HL-60/S4 (cell line): ENCODE data around the gene LCN6.

Experiments
- in situ Hi-C: fragments of 300-500 bp; cut with MboI; formaldehyde crosslinking; loops from 2 replicates; pipeline ENCODE4 v1.14.3; 2022; ENCODE audit warnings: low sequenced_read_pairs

The LCN6 gene

DNA sequence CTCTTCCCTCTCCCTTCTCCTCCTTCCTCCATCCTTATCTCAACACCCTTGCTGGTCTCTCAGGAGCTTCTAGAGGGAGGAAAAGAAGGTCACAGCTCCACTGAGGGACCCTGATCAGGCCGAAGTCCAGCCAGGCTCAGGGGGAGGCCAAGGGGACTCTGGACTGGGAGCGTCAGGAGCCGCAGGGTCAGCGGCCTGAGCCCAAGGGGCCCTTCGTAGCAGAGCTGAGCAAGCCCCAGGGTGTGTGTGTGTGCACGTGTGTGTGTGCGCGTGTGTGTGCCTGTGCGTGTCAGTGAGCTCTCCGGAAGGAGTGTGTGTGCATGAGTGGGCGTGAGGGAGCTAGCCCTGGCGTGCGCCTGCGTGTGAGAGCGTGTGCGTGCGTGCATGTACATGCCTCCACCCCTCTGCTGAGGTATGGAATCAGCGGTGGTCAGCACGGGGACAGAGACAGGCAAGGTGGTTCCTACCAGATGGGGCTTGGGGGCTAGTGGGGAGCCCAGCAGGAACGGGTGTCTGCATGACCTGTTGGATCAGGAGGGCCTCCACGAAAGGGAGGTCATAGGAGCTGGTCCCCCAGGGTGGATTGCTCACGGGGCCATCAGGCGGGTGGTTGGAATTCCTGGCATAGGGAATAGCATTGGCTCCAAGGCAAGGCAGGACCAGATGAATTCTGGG, 51.0 kb downstream of the LCN6 start:
- in situ Hi-C loops = no loop called here

DNA sequence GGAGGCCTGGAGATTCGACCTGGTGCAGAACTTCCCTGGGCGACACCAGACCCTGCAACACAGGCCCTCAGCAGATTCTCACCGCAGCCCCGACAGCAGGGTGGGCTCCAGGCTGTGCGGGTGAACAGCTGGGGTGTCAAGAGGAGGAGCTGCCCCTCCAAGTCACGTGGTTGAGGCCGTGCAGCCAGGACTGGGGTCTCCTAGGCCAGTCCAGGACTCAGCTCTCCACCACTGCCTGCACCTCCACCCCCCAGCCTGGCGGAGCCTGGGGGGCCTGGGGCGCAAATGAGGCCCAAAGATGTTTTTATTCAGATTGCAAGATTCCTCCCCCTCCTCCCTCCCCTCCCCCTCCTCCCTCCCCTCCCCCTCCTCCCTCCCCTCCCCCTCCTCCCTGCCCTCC, 51.8 kb downstream of the LCN6 start:
- in situ Hi-C loops = no loop called here

DNA sequence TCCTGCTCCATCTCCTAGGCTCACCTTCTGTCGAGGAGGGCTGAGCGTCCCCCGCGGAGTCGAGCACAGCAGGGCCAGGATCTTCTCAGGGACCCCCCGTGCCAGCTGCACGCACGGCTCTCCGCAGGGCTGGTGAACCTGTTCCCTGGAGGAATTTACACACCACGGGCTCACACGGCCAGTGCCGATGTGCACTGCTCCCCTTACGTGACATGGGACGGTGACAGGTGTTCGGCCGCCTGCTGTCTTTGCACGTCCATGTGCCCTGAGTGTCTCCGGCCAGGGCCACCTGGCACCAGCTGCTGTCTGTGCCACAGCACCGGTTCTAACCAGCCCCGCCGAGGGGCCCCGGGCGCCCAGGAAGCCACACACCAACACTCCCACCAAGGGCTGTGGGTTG, 52.4 kb downstream of the LCN6 start:
- in situ Hi-C loops = no loop called here

DNA sequence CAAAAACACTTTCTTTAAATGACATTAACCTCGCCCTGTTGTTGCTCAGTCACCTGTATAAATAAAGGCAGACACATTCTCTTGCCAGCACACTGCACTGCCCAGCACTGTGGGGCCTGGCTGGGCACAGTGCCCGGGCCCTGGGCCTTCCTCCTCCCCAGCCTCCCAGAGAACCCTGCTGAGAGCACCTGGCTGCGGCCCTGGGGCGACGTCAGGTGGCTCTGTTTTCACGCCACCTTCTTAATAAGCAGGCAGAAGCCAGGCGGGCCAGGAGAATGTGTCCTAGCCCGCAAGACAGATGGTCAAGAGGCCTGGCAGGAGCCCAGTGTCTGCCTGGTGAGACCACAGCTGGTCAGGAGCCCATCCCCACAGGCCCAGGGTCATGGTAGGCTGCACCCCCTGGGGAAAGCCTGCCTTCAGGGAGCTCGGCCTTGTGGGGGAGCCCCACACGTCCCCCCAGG, 52.9 kb downstream of the LCN6 start:
- in situ Hi-C loops = no loop called here

DNA sequence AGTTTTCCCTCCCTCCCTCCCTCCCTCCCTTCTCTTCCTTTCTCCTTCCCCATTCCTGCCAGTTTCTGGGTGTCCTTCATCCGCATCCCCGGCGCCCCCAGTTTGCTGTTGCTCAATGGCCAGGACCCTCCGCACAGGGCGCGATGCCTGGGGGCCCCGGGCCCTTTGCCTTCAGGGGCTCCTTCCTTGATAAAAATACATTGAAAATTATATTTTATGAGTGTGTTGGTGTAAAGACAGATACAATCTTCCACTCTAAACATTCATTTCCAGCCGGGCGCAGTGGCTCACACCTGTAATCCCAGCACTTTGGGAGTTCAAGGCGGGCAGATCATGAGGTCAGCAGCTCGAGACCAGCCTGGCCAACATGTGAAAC, 53.5 kb downstream of the LCN6 start:
- in situ Hi-C loops = no loop called here

DNA sequence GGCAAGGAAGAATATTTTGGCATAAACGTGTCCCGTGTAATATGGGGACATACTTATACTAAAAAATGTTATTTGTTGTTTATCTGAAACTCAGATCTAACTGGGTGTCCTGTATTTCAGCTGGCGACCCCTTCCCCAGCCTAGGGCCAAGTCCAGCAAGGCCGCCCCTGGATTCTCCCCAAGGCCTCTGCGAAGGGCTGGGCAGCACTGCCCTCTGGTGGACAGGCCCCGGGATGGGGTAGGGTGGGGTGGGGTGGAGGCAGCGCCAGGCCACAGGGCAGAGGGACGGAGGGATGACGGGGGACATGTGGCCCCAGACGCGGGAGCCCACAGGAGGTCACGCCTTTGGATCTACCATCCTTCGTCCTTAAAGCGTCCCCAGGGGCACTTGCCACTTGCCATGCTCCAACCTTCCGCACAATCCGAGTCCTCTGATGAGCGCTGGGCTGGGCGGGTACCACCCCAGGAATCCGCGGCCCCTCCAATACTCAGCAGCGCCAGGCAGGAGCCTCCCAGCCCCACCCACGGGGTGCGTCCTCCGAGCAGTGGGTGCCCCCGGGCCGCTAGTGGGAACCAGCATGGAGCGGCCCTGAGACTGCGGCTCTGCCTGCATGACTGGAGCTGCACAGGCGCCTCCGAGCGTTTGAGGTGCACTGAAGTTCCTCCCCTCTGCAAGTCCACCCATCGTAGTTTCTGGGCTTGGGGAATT, 54.0 kb downstream of the LCN6 start:
- in situ Hi-C loops = no loop called here
